Body of pancreas (tissue), 4 donors: ENCODE results near the gene HAUS2. TPM values are rescaled to one million over a fixed set of nuclear protein-coding genes. Genes with fewer than 3 reads are reported as not detected.

ENCODE experiments used
- ATAC-seq: fragments of 150-250 bp; one replicate; pipeline ENCODE4 v1.9.1; 2016
- DNase-seq, 4 donors: peaks; one replicate each; pipeline ENCODE4 v3.0.0-alpha.2; 2019
- H3K27ac ChIP-seq, 4 donors: fragments of 200-600 bp; sonication (generic); 1 replicate in 3 of 4; 2 replicates in 1 of 4; pipeline versions ENCODE4 v1.5.1 to v1.6.1; 2016 to 2019; ENCODE audit warnings: mild to moderate bottlenecking in 1 of 4, mixed read lengths in 1 of 4, moderate library complexity in 1 of 4
- H3K27me3 ChIP-seq, 2 donors: fragments of 200-600 bp; sonication (generic); one replicate each; pipeline ENCODE4 v1.6.0; 2016; ENCODE audit warnings: mild to moderate bottlenecking in 1 of 2
- H3K36me3 ChIP-seq, 2 donors: fragments of 200-600 bp; sonication (generic); replicated peaks in 1 of 2; 2 replicates each; pipeline ENCODE4 v1.5.1; 2016; ENCODE audit warnings: low read depth in 2 of 2; ENCODE audit not compliant: insufficient read depth in 1 of 2
- H3K4me1 ChIP-seq: fragments of 200-600 bp; sonication (generic); one replicate; pipeline ENCODE4 v1.6.0; 2016
- H3K4me3 ChIP-seq, 2 donors: fragments of 200-600 bp; sonication (generic); 1 replicate in 1 of 2; 2 replicates in 1 of 2; pipeline ENCODE4 v1.5.1; 2016 to 2019
- H3K9me3 ChIP-seq, 3 donors: fragments of 200-600 bp; sonication (generic); 1 replicate in 2 of 3; 2 replicates in 1 of 3; pipeline ENCODE4 v1.5.1; 2016
- CTCF ChIP-seq, 7 experiments: fragments of 450-650 bp in 4 of 7; fragments of 200-600 bp in 3 of 7; sonication (generic) in 3 of 7; IDR thresholded peaks; one replicate each; pipeline ENCODE4 v1.5.1; 2016 to 2019; ENCODE audit warnings: antibody characterized with exemption in 7 of 7
- POLR2A ChIP-seq, 3 donors: fragments of 450-650 bp; IDR thresholded peaks; one replicate each; pipeline ENCODE4 v1.6.1; 2016; ENCODE audit warnings: antibody characterized with exemption in 3 of 3, mild to moderate bottlenecking in 2 of 3
- WGBS, 2 donors: methylation state at CpG; one replicate each; pipeline ENCODE4 v1.1.5; 2017; 5-methylcytosine and 5-hydroxymethylcytosine counted together
- intact Hi-C: fragments of 100-400 bp; cut with DNase I; formaldehyde crosslinking; loops from one replicate; pipeline ENCODE4 v1.15.1; 2023
- total RNA-seq, 2 donors: library from RNA; depleted of rRNA; stranded (reverse); fragments of >200 nt; gene quantifications; one replicate each; pipeline ENCODE4 v1.1.0, GENCODE V29; 2016

HAUS2 gene
- total RNA-seq, 2 donors from 2014 or later, result 8.6 to 24.7 TPM

GRCh38 chr15:42590619-42591237 lies 42.1 kb downstream of the HAUS2 start:
- 91 to 94% methylated on average over 5 of the region's 5 CpGs for WGBS, 2 donors
- no peak for DNase-seq
- no peaks in the 10 kb centered on the region for H3K4me1 ChIP-seq

GRCh38 chr15:42591238-42591934 lies 42.7 kb downstream of the HAUS2 start:
- Histone ChIP-seq H3K4me1 (no peaks in the 10 kb centered on the region), H3K27ac (no peak overlapping the region)

More at GRCh38 chr15:42590619-42591237, 42.1 kb downstream of the HAUS2 start:
- TF ChIP-seq CTCF (IDR thresholded peaks at IDR 0.05) (no peak), POLR2A (IDR thresholded peaks at IDR 0.05) (no peak)
- Histone ChIP-seq H3K27me3 (no peaks in the 10 kb centered on the region), H3K9me3 (no peaks in the 10 kb centered on the region), H3K36me3 (no peaks in the 10 kb centered on the region), H3K4me3 (no peak overlapping the region), H3K27ac (no peak overlapping the region)
- intact Hi-C loops, result no loop called here
- no peak for ATAC-seq

GRCh38 chr15:42592716-42593115 lies 44.1 kb downstream of the HAUS2 start:
- Histone ChIP-seq H3K27ac (no peak overlapping the region), H3K27me3 (no peaks in the 10 kb centered on the region), H3K4me1 (no peaks in the 10 kb centered on the region), H3K9me3 (no peaks in the 10 kb centered on the region), H3K4me3 (no peak overlapping the region), H3K36me3 (no peaks in the 10 kb centered on the region)
- DNase-seq (no peak), ATAC-seq (no peak)
- intact Hi-C loops, result no loop called here
- 74 to 95% methylated on average over 3 of the region's 3 CpGs for WGBS, 2 donors
- TF ChIP-seq CTCF (IDR thresholded peaks at IDR 0.05) (no peak), POLR2A (IDR thresholded peaks at IDR 0.05) (no peak)

More at GRCh38 chr15:42591238-42591934, 42.7 kb downstream of the HAUS2 start:
- peak in 1 of 4 donors; percentile 18 for DNase-seq
- H3K4me3 ChIP-seq, result no peak overlapping the region
- peak; percentile 74 for ATAC-seq
- H3K27me3 ChIP-seq, result no peaks in the 10 kb centered on the region
- TF ChIP-seq CTCF (IDR thresholded peaks at IDR 0.05) (peak in 6 of 7 experiments; percentile 24 to 54 (median 46)), POLR2A (IDR thresholded peaks at IDR 0.05) (no peak)
- H3K36me3 ChIP-seq, result no peaks in the 10 kb centered on the region
- WGBS, 2 donors, result 76 to 83% methylated on average over 10 of the region's 10 CpGs
- intact Hi-C loops, result no loop called here
- H3K9me3 ChIP-seq, result no peaks in the 10 kb centered on the region

- Histone ChIP-seq H3K27me3 (no peaks in the 10 kb centered on the region), H3K36me3 (no peaks in the 10 kb centered on the region), H3K9me3 (no peaks in the 10 kb centered on the region), H3K27ac (no peak overlapping the region), H3K4me1 (no peaks in the 10 kb centered on the region), H3K4me3 (no peak overlapping the region)
- WGBS, 2 donors, result 82 to 88% methylated on average over 4 of the region's 4 CpGs
- intact Hi-C loops, result no loop called here
- DNase-seq (peak in 1 of 4 donors; percentile 8), ATAC-seq (no peak)
- no peak for TF ChIP-seq POLR2A (IDR thresholded peaks at IDR 0.05)
- TF ChIP-seq CTCF (IDR thresholded peaks at IDR 0.05), result no peak
Measured at GRCh38 chr15:42593143-42593542, 44.5 kb downstream of the HAUS2 start.
